Body of pancreas (tissue), 4 donors: Measurements from ENCODE around the gene EIF3K.
"Not testable (repeated sequence)": the region's sequence is repeated elsewhere in the genome, so short reads cannot be mapped to it uniquely, and the experiment has no call there.

ENCODE experiments used
- POLR2A ChIP-seq, 3 donors: fragments of 450-650 bp; IDR thresholded peaks; one replicate each; pipeline ENCODE4 v1.6.1; 2016; ENCODE audit warnings: antibody characterized with exemption in 3 of 3, mild to moderate bottlenecking in 2 of 3
- TF ChIP-seq, protein P1 (sequence below), 7 experiments: fragments of 450-650 bp in 4 of 7; fragments of 200-600 bp in 3 of 7; sonication (generic) in 3 of 7; IDR thresholded peaks; one replicate each; pipeline ENCODE4 v1.5.1; 2016 to 2019; ENCODE audit warnings: antibody characterized with exemption in 7 of 7

DNA sequence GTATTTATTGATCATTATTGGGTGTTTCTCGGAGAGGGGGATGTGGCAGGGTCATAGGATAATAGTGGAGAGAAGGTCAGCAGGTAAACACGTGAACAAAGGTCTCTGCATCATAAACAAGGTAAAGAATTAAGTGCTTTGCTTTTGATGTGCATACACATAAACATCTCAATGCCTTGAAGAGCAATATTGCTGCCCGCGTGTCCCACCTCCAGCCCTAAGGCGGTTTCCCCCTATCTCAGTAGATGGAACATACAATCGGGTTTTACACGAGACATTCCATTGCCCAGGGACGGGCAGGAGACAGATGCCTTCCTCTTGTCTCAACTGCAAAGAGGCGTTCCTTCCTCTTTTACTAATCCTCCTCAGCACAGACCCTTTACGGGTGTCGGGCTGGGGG is 12.3 kb downstream of the EIF3K start:
- TF ChIP-seq, protein P1, sequence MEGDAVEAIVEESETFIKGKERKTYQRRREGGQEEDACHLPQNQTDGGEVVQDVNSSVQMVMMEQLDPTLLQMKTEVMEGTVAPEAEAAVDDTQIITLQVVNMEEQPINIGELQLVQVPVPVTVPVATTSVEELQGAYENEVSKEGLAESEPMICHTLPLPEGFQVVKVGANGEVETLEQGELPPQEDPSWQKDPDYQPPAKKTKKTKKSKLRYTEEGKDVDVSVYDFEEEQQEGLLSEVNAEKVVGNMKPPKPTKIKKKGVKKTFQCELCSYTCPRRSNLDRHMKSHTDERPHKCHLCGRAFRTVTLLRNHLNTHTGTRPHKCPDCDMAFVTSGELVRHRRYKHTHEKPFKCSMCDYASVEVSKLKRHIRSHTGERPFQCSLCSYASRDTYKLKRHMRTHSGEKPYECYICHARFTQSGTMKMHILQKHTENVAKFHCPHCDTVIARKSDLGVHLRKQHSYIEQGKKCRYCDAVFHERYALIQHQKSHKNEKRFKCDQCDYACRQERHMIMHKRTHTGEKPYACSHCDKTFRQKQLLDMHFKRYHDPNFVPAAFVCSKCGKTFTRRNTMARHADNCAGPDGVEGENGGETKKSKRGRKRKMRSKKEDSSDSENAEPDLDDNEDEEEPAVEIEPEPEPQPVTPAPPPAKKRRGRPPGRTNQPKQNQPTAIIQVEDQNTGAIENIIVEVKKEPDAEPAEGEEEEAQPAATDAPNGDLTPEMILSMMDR (IDR thresholded peaks at IDR 0.05) = not testable (repeated sequence)
- not testable (repeated sequence) for TF ChIP-seq POLR2A (IDR thresholded peaks at IDR 0.05)
